Activated CD8-positive, alpha-beta memory T cell treated with anti-CD3 and anti-CD28 coated beads for 4 hours (primary cell): Measurements from ENCODE around the gene DPP10.
"Not testable (repeated sequence)": the region's sequence is repeated elsewhere in the genome, so short reads cannot be mapped to it uniquely, and the experiment has no call there.

ENCODE experiments used
- DNase-seq, 2 donors: peaks; one replicate each; pipeline ENCODE4 v3.0.0-alpha.2; 2020; ENCODE audit warnings: low read depth in 2 of 2

The DPP10 gene

GRCh38 chr2:115427436-115427835 is 985.0 kb downstream of the DPP10 start:
- no peak for DNase-seq

- not testable (repeated sequence) for DNase-seq
Measured at GRCh38 chr2:115440746-115441145, 998.3 kb downstream of the DPP10 start.

DNA sequence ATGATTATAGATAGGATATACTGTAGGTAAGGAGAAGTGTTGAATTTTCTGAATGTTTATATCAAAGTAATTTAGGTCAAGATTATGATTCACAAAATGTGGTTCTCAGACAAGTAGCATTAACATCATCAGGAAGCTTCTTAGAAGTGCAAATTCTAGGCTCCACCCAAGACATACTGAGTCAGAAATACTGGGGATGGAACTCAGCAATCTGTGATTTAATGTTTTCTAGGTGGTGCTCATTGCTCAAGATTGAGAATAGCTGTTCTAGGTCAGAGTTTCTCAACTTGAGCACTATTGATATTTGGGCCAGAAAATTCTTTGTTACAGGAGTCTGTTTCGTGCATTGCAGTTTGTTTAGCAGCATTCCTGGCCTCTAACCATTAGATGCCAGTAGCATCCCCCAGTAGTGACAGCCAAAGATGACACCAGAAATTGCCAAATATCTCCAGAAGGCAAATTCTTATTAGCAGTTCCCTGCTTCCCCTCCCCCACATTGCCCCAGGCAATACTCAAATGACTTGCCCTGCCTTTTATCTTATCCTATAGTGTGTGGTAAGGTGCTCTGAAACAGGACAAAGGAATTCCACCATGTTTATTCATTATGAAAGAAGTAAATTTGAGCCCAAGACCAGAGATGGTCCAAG is 1001.2 kb downstream of the DPP10 start:
- DNase-seq: no peak

DNA sequence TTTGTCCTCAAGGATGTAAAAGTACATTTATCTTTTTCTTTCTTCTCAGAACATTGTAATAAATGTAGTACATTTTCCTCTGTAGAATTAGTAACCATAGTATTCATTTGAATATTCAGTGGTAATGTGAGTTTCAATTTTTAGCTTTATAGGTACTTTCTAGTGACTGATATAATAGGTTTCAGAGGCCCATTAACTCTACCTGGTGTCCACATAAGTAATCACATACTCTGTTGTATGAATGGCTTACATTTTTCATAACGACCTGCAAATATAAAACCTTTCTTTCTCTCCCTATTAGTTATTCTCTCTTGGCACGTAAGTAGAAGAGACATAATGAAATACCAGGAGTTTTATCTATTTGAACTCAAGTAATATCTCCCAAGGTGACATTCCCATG is 1017.6 kb downstream of the DPP10 start:
- DNase-seq: no peak

- no peak for DNase-seq
Measured at GRCh38 chr2:115480741-115481140, 1038.3 kb downstream of the DPP10 start.

GRCh38 chr2:115481842-115482241 is 1039.4 kb downstream of the DPP10 start:
- no peak for DNase-seq

GRCh38 chr2:115483666-115484065 is 1041.2 kb downstream of the DPP10 start:
- no peak for DNase-seq

DNA sequence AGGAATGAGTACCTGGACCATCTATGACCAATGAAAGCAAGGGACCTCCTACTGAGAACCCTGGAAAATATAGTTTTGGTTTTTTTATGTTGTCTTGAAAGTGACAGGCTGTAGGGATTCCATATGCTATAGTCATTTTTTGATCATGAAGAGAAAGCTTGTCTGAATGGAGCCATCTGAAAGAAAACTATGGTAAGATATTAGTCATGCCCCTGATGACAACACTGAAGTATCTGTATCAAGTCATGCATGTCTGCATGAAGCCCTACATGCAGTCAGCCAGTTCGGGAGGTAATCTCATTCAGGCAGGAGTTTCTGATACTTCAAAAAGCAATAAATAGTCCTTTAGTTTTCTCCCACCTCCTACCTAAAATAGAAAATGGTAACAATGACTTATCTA is 1042.0 kb downstream of the DPP10 start:
- DNase-seq: no peak

- DNase-seq: no peak
Measured at GRCh38 chr2:115484983-115485382, 1042.5 kb downstream of the DPP10 start.

GRCh38 chr2:115491186-115491793 is 1048.8 kb downstream of the DPP10 start:
- no peak for DNase-seq

DNA sequence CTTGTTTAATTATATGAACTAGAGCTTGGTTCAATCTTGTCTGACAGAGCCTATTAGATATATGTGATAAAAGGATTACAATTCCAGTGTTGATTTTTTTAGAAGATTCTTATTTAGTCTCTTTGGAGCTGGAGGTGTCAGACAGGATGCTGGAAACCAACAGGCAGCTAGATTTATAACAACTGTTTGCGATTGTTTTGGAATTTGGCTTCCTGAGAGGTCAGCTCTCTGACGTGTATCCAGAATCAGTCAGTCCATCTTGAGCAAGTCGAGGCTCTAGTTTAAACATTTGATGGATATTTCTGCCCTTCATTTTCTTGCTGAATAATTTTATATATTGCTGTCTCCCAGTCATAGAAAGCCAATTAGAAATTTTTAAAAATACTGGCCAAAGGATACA is 1062.9 kb downstream of the DPP10 start:
- DNase-seq: no peak

DNA sequence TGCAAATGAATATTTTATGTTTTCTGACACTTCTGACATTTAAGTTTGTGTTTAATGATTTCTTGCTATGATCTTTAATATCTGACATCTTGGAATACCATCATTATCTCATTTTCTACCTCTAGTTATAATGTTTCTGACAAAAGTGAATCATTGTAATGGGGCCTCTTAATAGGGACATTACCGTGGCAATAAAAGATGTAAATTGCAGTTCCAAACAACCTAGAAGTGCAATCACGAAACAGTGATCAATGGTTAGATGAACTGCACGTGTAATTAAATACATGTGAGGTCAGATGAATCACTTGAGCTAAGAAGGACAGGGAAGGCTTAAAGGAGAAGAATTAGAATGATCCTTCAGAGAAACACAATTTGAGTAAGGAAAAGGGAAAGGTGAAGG is 1078.3 kb downstream of the DPP10 start:
- no peak for DNase-seq

GRCh38 chr2:115524452-115524851 is 1082.0 kb downstream of the DPP10 start:
- no peak for DNase-seq

- DNase-seq: no peak
Measured at GRCh38 chr2:115529627-115530026, 1087.2 kb downstream of the DPP10 start.

DNA sequence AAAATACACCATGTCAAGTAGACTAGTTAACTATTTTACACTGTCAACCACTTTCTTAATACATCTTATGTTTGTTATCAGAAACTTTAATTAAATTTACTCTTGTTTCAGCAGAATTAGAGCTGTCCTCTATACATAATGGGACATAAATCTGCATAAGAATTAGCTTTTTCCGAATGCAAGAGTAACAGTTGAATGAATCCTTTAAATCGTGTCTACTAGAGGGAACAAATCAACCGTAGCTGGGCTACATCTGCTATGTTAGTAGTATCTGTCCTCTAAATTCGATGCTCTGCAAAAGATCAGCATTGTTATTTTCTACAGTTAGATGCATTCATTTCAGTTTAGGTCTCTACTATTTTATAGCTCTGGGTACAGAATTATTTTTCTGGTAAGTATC is 1090.6 kb downstream of the DPP10 start:
- no peak for DNase-seq

DNA sequence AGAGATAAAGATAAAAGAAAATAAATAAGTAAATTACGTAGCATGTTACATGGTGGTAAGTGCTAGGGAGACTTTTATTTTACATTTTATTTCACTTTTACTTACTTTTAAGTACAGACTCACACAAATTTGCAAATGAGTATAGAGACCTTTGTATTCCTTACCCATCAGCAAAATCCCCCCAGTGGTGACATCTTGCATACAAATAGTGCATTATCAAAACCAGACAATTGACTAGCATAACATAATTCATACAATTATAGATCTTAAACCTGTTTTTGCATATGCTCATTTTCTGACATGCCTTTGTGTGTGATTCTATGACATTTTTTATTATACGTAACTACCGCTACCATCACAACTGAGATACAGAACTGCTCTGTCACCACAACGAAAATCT is 1099.4 kb downstream of the DPP10 start:
- DNase-seq: no peak

GRCh38 chr2:115542331-115542730 is 1099.9 kb downstream of the DPP10 start:
- DNase-seq: no peak

DNA sequence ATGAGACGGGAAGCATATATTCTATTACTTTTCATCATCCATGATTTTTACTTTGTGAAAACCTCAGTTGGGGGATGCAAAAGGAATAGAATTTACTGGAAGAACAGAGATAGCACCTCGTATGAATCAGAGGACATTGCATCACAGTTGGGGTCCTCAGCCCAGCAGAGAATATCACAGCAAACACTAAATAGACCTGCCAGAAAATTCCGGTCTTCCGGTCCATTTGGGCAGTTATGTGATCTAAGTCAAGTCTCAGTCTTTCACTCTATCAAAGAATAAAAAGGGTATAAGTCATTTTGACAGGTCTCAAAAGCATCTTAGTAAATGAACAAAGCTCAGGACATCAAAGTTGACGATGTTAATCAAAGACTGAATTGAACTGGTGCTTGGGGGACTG is 1100.6 kb downstream of the DPP10 start:
- DNase-seq: no peak

GRCh38 chr2:115543461-115543860 is 1101.0 kb downstream of the DPP10 start:
- no peak for DNase-seq

DNA sequence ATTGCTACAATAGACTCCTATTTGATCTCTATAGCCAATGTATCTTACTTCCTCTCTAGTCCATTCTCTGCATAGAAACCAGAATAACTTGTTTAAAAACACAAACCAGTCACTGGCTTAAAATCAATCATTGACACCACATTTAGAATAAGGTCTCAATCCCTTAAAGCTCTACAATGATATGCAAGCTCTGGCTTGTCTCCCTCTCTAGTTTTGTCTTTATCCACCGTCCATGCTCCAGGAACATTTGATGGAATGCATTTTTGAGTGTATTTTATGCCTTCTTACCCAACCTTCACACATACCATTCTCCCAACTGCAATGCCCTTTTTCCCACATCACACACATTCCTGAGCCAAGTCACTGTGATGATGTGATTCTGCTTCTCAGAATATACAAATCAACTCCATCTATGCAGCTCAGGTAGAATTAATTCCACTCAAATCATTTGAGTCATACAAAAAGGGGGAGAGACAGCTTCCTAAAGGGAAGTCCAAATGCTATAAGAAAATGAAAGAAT is 1107.2 kb downstream of the DPP10 start:
- no peak for DNase-seq

DNA sequence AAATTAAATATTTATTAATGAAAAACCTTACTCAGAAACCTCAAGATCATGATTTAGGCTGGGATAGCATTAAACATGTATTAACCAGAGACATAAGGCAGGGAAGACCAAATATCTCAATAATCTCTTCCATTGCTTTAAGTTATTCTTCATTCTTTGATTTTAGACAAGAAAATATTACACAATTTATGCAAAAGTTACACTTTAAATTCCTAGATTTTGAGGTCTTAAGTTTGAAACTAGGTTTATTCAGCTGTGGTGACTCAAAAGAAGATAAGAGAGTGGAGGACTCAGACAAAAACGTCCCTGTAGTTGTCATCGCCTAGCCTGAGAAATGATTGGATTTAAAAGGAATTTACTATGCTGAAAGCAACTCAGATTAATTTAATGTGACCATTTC is 1110.3 kb downstream of the DPP10 start:
- DNase-seq: no peak

GRCh38 chr2:115554153-115554552 is 1111.7 kb downstream of the DPP10 start:
- DNase-seq: no peak

GRCh38 chr2:115558725-115559124 is 1116.3 kb downstream of the DPP10 start:
- DNase-seq: no peak

DNA sequence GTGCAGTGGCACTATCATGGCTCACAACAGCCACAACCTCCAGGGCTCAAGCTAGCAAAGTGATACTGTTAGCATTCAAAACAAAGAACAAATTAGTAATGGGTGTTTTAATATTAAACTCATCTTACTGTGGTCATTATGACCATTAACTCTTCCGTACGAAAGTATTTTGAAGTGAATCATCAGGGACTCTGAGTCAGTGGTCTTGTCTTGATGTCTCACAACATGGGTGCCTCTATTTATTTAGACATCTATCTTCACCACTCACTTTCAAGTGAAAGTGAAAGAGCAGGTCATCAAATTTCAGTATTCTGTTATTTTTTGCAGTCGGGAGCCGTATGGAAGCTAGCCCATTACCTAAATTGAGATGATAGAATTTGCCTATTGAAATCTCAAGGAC is 1118.2 kb downstream of the DPP10 start:
- DNase-seq: no peak
